NCI-H1436 (cell line): ENCODE results near the gene MT1M.
"Not testable (repeated sequence)": the region's sequence is repeated elsewhere in the genome, so short reads cannot be mapped to it uniquely, and the experiment has no call there.

Source experiments
- DNase-seq: peaks from one replicate; lab custom pipeline; 2025; lab: John Stamatoyannopoulos, UW

Gene MT1M

DNA sequence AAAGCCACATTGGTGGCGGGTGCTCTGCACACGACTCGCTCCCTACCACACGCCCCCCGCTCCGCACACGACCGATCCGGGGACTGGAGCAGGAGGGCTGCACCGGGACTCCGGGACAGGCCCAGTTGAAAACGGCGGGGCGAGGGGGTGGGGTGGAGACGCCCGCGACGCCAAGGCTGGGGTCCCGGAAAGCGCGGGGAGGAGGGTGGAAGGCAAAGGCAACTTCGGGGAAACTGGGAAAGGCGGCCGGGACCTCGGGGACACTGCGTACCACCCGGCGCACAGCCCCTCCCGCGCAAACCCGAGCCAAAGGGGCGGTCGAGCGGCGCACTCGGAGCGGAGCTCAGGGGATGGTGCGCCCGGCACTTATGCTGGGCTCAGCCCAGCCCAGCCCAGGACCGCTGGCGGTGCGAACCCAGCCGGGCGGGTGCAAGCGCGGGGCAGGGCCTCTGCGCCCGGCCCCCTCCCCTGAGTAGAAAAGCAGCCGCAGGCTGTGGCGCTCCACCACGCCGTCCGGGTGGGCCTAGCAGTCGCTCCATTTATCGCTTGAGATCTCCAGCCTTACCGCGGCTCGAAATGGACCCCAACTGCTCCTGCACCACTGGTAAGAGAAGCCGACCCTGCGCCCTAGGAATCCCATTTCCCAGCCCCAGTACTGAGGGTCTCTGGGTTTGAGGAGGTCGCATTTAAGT, at the start of gene MT1M:
Gene MT1M (plus strand): TSS at position 504 of the 692 bp plus-strand sequence. CDS start 73 bp downstream, at position 577.
- DNase-seq, result no peak

DNA sequence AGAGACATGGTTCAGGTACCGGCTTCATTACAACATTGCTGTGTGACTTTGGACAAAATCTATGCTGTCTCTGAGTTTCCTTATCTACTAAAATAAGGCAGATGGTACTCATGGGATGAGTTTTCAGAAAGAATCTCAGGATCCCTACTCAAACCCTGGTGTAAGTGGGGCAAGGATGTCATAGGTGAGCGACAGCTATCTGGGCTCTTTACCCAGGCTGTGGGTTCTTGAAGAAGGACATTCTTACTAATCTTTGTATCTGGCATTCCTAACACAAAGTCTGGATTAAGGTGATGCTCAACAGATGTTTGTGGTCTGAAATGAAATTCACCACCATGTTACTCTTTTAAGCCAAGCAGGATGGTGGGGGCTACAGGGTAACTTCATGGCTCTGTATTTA, 49.5 kb upstream of the MT1M start:
- DNase-seq, result not testable (repeated sequence)

- no peak for DNase-seq
Observed at GRCh38 chr16:56583351-56584168, 48.9 kb upstream of the MT1M start.

DNA sequence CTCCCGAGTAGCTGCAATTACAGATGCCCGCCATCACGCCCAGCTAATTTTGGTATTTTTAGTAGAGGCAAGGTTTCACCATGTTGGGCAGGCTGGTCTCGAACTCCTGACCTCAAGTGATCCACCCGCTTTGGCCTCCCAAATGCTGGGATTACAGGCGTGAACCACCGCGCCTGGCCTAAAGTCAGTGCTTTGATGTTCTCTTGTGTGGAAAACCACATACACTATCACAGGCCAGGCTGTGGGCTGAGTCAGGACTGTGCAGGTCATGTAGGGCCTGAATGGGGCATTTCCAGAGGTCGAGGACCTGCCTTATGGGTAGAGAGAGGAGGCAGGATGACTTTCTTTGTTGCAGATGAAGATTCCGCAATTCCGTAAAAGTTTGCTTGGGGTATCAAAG, 48.2 kb upstream of the MT1M start:
- no peak for DNase-seq

DNA sequence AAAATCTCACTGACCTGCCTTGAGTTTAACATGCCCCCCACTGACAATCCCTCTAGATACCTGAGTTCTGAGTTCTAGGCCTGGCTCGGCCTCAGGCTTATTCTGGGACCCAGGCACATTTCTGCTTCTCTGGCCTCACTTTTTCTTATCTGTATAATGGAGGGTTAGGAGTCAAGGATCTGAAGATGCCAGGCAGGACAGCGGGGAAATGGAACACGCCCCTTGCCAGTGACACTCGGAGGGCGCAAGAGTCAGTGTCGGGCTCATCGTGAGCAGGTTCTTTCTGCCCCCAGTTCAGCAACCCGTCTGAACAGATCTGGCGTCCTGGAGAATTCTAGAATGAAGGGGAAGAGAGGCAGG, 43.7 kb upstream of the MT1M start:
- DNase-seq, result no peak

GRCh38 chr16:56589141-56590039, 43.1 kb upstream of the MT1M start, which contains the start of gene MT3:
TSS of gene MT3 (plus strand) at chr16:56589528. CDS start at chr16:56589591, 63 bp downstream.
- DNase-seq, result peak; percentile 16

GRCh38 chr16:56591377-56592060, 40.9 kb upstream of the MT1M start:
- no peak for DNase-seq

DNA sequence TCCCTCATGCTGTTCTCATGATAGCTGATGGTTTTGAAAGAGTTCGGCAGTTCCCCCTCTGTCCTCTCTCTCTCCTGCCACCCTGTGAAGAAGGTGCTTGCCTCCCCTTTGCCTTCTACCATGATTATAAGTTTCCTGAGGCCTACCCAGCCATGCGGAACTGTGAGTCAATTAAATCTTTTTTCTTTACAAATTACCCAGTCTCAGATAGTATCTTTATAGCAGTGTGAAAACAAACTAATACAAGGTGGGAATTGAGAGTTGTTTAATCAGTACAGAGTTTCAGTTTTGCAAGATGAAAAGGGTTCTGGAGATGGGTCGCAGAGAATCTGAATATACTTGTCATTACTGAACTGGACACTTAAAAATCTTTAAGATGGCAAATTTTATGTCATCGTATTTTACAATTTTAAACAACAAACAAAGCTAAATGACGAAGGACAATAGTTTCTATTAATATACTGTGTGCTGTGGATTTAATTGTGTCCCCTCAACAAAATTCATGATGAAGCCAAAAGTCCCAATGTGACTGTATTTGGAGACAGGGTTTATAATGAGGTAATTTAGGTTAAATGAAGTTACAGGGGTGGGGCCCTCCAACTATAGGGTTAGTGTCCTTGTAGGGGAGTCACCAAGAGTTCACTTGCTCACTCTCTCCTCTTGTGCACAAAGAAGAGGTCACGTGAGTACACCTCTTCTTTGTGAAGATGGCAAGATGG, 38.7 kb upstream of the MT1M start:
- no peak for DNase-seq

DNA sequence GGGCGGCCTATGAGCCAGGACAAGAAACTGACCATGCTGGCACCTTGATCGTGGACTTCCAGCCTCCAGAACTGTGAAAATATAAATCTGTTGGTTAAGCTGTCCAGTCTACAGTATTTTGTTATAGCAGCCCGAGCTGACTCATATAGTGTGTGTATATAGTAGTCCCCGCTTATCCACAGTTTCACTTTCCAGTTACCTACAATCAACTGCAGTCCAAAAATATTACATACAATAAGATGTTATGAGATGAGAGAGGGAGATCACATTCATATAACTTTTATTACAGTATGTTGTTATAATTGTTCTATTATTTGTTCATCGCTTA, 38.2 kb upstream of the MT1M start:
- no peak for DNase-seq

GRCh38 chr16:56600398-56600999, 32.0 kb upstream of the MT1M start:
- DNase-seq, result peak; percentile 25

DNA sequence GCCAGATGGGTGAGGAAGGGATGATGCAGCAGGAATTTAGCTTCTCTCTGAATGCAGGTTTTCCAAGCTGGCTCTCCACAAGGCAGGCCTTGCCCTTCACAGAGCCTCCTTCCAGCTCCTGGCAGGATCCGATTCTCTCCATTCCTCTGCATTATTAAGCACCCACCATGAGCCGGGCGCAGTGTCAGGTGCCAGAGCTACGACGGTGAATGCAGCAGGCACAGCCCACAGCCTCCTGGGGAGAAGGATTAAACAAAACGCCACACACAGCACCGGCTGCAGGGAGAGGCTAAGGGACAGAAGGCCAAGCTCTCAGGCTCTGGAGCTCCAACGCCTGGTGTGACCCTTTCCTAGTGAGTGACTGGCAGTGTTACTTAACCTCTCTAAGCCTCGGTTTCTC, 31.1 kb upstream of the MT1M start:
- DNase-seq, result no peak

GRCh38 chr16:56603589-56603988, 28.9 kb upstream of the MT1M start:
- DNase-seq, result peak; percentile 8

GRCh38 chr16:56604966-56605365, 27.5 kb upstream of the MT1M start:
- no peak for DNase-seq

- DNase-seq, result no peak
Observed at GRCh38 chr16:56605475-56605874, 27.0 kb upstream of the MT1M start.

GRCh38 chr16:56606071-56606475, 26.4 kb upstream of the MT1M start:
- DNase-seq, result no peak

- no peak for DNase-seq
Observed at GRCh38 chr16:56606476-56607108, 25.9 kb upstream of the MT1M start.

DNA sequence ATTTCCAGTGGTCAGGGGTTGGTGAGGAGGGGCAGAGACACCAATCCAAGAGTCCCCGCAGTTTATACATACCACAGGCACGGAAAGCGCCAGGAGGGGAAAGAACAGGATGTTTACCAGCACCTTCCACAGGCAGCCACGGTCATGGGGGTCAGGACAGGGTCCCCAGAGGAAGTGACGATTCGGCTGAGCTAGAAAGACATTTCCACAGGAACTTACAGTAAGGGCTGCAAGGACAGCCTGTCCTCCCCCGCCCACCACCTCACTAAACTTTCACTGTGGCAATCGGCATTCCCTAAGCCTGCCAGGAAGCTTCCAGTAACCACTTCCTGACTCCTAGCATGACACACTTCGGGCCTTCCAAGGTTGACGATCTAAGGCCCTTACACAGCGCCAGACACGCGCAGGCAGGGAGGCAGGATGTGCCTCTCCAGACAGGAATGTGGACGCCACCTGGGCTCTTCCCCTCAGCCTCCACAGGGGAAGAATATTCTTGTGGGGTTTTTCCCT, 25.3 kb upstream of the MT1M start:
- no peak for DNase-seq

DNA sequence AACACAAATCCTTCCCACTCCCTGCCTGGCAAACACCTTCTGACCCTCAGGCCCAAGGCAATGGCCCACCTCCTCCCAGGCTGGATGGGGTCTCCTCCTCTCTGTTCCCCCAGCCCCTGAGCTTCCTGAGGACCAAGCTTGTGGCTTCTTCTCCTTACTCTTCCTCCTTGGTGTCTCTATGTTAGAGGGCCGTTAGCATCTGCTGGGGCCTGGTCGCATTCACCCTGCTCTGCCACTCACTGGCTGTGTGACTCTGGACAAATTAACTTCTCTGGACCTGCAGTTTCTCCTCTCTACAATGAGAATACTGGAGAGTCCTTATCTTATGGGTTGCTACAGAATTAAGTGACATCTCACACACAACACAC, 24.8 kb upstream of the MT1M start:
- DNase-seq, result no peak

DNA sequence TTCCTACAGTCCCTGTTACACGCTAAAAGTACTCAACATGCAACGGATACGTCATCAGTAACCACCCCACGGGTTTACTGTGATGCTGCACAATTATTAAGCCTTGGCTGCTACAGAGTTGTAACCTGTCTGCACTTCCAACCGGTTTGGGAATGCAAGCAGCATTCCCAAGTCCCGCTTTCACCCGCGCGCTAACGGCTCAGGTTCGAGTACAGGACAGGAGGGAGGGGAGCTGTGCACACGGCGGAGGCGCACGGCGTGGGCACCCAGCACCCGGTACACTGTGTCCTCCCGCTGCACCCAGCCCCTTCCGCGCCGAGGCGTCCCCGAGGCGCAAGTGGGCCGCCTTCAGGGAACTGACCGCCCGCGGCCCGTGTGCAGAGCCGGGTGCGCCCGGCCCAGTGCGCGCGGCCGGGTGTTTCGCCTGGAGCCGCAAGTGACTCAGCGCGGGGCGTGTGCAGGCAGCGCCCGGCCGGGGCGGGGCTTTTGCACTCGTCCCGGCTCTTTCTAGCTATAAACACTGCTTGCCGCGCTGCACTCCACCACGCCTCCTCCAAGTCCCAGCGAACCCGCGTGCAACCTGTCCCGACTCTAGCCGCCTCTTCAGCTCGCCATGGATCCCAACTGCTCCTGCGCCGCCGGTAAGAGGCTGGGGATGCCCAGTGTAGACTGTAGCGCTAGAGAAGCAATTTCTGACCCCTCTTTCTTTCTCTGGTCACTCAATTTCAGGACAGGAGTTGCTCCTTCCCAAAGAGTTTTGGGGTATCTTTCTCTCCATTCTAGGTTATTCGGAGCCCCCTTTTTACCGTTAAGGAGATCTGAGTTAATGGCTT, 24.2 kb upstream of the MT1M start, which contains the start of gene MT2A:
Gene MT2A (plus strand): TSS at position 542 of the 833 bp plus-strand sequence. CDS start 72 bp downstream, at position 614.
- DNase-seq, result peak; percentile 81
